Brain microvascular endothelial cell (primary cell): Measurements from ENCODE around the gene SLC39A5.
A peak's percentile ranks its signal among the peaks of the same experiment; 100 is the strongest.

ENCODE experiments used
- DNase-seq: peaks from one replicate; pipeline ENCODE4 v3.0.0-alpha.2; 2020
- H3K27ac ChIP-seq: fragments of 250-450 bp; sonication (Bioruptor Pico); 2 replicates; pipeline ENCODE4 v1.5.1; 2020; ENCODE audit warnings: mild to moderate bottlenecking, moderate library complexity
- H3K27me3 ChIP-seq: fragments of 250-450 bp; sonication (Bioruptor Pico); replicated peaks from 2 replicates; pipeline ENCODE4 v1.5.1; 2020; ENCODE audit warnings: mild to moderate bottlenecking
- H3K36me3 ChIP-seq: fragments of 250-450 bp; sonication (Bioruptor Pico); replicated peaks from 2 replicates; pipeline ENCODE4 v1.5.1; 2020; ENCODE audit warnings: mild to moderate bottlenecking
- H3K4me3 ChIP-seq: 2 replicates; pipeline ENCODE4 v1.5.1; 2011; ENCODE audit warnings: low read depth, mild to moderate bottlenecking, control low read depth, low read length, moderate library complexity
- in situ Hi-C: cut with HindIII; loops from 2 replicates; pipeline ENCODE4 v1.10.0; 2017; ENCODE audit warnings: low sequenced_read_pairs, low pct_ligation_motif_present
- TF ChIP-seq, protein P1 (sequence below): IDR thresholded peaks from 2 replicates; pipeline ENCODE4 v1.5.1; 2011; ENCODE audit warnings: low read depth, mild to moderate bottlenecking, moderate library complexity, low read length, control low read depth, inconsistent platforms; ENCODE audit errors: missing control alignments

SLC39A5 gene

DNA sequence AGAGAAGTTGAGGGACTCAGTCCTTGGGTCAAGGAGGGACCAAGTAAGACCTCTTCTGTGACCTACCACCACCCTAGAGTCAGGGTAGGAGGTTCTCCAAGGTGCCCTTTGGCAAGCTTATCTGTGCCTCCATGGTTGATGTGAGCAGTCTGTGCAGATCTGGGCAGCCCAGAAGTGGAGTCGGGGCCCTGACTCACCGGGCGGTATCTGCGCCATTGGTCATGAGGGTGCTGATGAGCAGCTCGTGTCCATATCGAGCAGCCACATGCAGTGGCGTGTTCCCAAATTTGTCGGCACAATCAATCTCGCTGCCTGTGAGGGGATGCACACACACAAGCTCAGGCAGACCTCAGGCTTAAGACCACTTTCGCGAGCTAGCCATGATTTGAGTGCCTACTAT lies 23.2 kb downstream of the SLC39A5 start:
- in situ Hi-C loops, result no loop called here
- H3K4me3 ChIP-seq, result no peak overlapping the region
- TF ChIP-seq, protein P1, sequence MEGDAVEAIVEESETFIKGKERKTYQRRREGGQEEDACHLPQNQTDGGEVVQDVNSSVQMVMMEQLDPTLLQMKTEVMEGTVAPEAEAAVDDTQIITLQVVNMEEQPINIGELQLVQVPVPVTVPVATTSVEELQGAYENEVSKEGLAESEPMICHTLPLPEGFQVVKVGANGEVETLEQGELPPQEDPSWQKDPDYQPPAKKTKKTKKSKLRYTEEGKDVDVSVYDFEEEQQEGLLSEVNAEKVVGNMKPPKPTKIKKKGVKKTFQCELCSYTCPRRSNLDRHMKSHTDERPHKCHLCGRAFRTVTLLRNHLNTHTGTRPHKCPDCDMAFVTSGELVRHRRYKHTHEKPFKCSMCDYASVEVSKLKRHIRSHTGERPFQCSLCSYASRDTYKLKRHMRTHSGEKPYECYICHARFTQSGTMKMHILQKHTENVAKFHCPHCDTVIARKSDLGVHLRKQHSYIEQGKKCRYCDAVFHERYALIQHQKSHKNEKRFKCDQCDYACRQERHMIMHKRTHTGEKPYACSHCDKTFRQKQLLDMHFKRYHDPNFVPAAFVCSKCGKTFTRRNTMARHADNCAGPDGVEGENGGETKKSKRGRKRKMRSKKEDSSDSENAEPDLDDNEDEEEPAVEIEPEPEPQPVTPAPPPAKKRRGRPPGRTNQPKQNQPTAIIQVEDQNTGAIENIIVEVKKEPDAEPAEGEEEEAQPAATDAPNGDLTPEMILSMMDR, result no peak
- DNase-seq, result no peak
- no peak overlapping the region for H3K27ac ChIP-seq
- no peaks in the 10 kb centered on the region for H3K27me3 ChIP-seq
- H3K36me3 ChIP-seq, result peaks cover 76% of the 10 kb centered on the region

DNA sequence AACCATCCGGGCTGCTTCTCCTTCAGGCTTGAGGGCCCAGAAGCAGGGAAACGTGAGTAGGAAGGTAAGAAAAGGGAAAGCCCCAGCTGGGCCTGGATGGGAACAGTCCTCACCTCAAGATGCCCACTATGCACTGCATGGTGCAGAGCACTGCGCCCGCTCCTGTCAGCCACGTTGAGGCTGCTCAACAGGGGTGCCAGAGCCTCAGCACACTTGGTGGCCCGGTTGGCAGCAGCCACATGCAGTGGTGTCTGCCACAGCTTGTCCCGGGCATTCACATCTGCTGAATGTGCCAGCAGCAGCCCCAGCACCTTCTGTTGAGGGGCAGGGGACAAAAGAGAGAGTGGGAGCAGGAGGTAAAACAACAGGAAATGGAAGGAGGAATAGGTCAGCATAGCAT lies 25.8 kb downstream of the SLC39A5 start:
- Histone ChIP-seq H3K27me3 (no peaks in the 10 kb centered on the region), H3K36me3 (peaks cover 57% of the 10 kb centered on the region), H3K27ac (no peak overlapping the region), H3K4me3 (no peak overlapping the region)
- TF ChIP-seq, protein P1, result no peak
- DNase-seq, result no peak
- in situ Hi-C loops, result no loop called here

DNA sequence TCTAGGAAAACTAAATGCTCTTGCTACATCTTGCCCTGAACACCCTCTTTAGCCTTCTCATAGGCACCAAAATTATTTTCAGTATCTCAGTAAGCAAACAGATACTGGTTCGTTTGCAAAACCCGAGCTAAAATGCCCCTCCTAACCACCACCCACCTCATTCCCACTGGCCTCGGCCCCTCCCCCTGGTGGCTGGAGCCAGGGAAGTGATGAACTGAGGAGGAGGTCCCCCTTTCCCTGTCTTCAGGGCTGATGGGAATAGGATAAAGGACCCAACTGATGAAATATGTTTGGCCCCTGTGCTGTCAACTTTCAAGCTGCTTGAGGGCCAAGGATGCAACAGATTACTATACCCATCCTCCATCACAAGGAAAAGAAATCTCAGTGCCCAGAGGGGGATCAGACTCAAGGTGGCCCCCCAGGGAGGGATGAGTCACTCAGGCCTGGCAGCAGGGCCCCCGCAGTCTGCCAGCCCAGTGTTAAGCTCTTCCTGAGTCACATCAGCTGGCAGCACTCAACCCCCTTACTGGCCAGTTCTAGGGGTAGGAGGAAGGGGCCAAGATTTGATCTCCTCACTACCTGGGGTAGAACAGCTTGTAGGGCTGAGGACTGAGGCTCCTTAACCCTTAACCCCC lies 26.6 kb downstream of the SLC39A5 start:
- Histone ChIP-seq H3K27ac (no peak overlapping the region), H3K36me3 (peaks cover 50% of the 10 kb centered on the region), H3K4me3 (peak overlapping the region; percentile 83)

DNA sequence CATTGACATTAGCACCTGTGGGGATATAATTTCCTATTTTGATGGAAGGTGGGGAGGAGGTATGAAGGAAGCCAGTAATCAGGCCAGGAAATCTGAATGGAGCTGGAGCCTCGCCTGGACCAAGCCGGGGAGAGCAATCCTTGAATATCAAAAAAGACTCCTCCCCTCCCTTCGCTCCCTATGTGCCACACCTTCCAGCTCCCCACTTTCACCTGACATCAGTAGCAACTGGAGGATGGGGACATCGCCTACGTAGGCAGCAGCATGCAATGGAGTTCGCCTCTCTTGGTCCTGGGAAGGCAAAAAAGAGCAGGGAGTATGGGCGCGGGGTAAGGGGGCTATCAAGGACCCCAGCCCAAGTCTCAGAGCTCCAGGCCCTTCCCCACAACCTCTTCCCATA lies 27.2 kb downstream of the SLC39A5 start:
- peak overlapping the region; percentile 83 for H3K4me3 ChIP-seq
- H3K27ac ChIP-seq, result no peak overlapping the region
- TF ChIP-seq, protein P1, result no peak
- in situ Hi-C loops, result no loop called here
- peaks cover 46% of the 10 kb centered on the region for H3K36me3 ChIP-seq
- DNase-seq, result no peak
- H3K27me3 ChIP-seq, result no peaks in the 10 kb centered on the region

More for the DNA sequence above, 26.6 kb downstream of the SLC39A5 start:
- no peak for DNase-seq
- in situ Hi-C loops, result no loop called here
- H3K27me3 ChIP-seq, result no peaks in the 10 kb centered on the region
- TF ChIP-seq, protein P1, result peak; percentile 50

DNA sequence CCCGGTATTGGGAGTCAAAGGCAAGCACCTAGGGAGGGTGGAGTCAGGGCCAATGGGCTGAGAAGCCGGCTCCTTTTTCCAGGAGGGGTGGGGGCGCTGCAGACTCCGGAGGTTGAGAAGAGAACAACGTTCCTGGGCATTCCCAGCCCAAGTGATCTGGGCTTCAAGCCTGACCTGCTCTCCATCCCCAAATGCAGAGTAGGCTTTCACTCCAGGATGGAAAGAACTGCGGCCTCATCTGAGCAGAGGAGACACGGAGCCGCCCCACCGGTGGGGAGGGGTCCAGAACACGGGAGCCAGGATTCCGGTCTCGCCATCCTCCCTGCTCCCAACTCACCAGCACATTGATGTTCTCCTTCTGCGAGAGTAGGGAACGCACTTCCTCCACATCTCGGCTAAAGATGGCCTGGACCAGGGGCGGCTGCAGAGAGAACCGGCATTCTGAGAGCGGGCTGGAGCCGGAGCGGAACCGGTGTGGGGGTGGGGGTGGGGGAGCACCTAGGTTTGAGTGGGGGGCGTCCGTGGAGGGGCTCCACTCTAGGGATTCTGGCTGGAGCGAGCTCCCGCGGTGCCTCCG lies 27.7 kb downstream of the SLC39A5 start:
- peaks cover 41% of the 10 kb centered on the region for H3K36me3 ChIP-seq
- in situ Hi-C loops, result no loop called here
- no peak for DNase-seq

More for the DNA sequence above, 27.7 kb downstream of the SLC39A5 start:
- TF ChIP-seq, protein P1, result peak; percentile 37
- peak overlapping the region; percentile 45 for H3K27ac ChIP-seq
- H3K4me3 ChIP-seq, result peak overlapping the region; percentile 83
- no peaks in the 10 kb centered on the region for H3K27me3 ChIP-seq
